HEK293 (cell line): Measurements from ENCODE around the gene NSMCE1.
A peak's percentile ranks its signal among the peaks of the same experiment; 100 is the strongest.

Experiments used
- CTCF ChIA-PET: fragments of 350-600 bp; formaldehyde crosslinking; extraction: SDS; loops from one replicate; lab custom pipeline; 2021; ENCODE audit warnings: antibody characterized with exemption; lab: Yijun Ruan, JAX
- POLR2A ChIA-PET: fragments of 300-600 bp; formaldehyde crosslinking; extraction: SDS; loops from one replicate; lab custom pipeline; 2020; ENCODE audit warnings: antibody characterized with exemption, inconsistent platforms; lab: Yijun Ruan, JAX
- H3K27ac ChIP-seq: fragments of 200-500 bp; sonication (Bioruptor generic); 2 replicates; pipeline ENCODE4 v1.5.1; 2014; ENCODE audit warnings: low read depth, low read length, control low read depth, inconsistent platforms; ENCODE audit errors: extremely low read depth
- H3K36me3 ChIP-seq, 2 experiments: fragments of 200-500 bp in 1 of 2; sonication (Bioruptor generic) in 1 of 2; 1 replicate in 1 of 2; 2 replicates in 1 of 2; pipeline ENCODE4 v1.5.1; 2014 to 2017; ENCODE audit warnings: inconsistent platforms in 2 of 2, low read length in 2 of 2; ENCODE audit not compliant: control insufficient read depth in 2 of 2, insufficient read depth in 1 of 2
- H3K4me1 ChIP-seq: fragments of 200-500 bp; sonication (Bioruptor generic); 2 replicates; pipeline ENCODE4 v1.5.1; 2014; ENCODE audit warnings: mild to moderate bottlenecking, low read length, inconsistent platforms; ENCODE audit not compliant: control insufficient read depth, insufficient read depth
- H3K4me3 ChIP-seq: 2 replicates; pipeline ENCODE4 v1.5.1; 2011; ENCODE audit warnings: low read depth, mild to moderate bottlenecking, control low read depth, low read length, moderate library complexity
- H3K9me3 ChIP-seq: fragments of 200-500 bp; sonication (Bioruptor generic); 2 replicates; pipeline ENCODE4 v1.5.1; 2014; ENCODE audit warnings: low read depth, low read length, inconsistent platforms; ENCODE audit not compliant: control insufficient read depth, insufficient read depth
- BCL11A ChIP-seq: fragments of 450-650 bp; formaldehyde crosslinking; IDR thresholded peaks from 2 replicates; pipeline ENCODE4 v1.5.1; 2016; ENCODE audit warnings: low read depth, missing biosample characterization, missing genetic modification characterization
- GLI4 ChIP-seq: fragments of 450-650 bp; formaldehyde crosslinking; IDR thresholded peaks from 2 replicates; pipeline ENCODE4 v1.5.1; 2016; ENCODE audit warnings: missing biosample characterization, missing genetic modification characterization
- HOXD13 ChIP-seq: sonication (generic); formaldehyde crosslinking; IDR thresholded peaks from 2 replicates; pipeline ENCODE4 v1.8.0; 2022; ENCODE audit warnings: missing genetic modification reagents, borderline replicate concordance
- KLF16 ChIP-seq: fragments of 450-650 bp; formaldehyde crosslinking; IDR thresholded peaks from 2 replicates; pipeline ENCODE4 v1.5.1; 2017; ENCODE audit warnings: missing biosample characterization, missing genetic modification characterization
- TCF7L2 ChIP-seq: IDR thresholded peaks from 2 replicates; pipeline ENCODE4 v1.6.1; 2011; ENCODE audit warnings: low read depth, mild to moderate bottlenecking, inconsistent platforms, low read length, moderate library complexity, borderline replicate concordance
- ZBTB1 ChIP-seq: fragments of 450-650 bp; formaldehyde crosslinking; IDR thresholded peaks from 2 replicates; pipeline ENCODE4 v1.5.1; 2016; ENCODE audit warnings: missing biosample characterization, missing genetic modification characterization
- ZIC2 ChIP-seq: fragments of 450-650 bp; formaldehyde crosslinking; IDR thresholded peaks from 2 replicates; pipeline ENCODE4 v1.5.1; 2016; ENCODE audit warnings: missing biosample characterization, missing genetic modification characterization
- ZNF112 ChIP-seq: fragments of 450-650 bp; formaldehyde crosslinking; IDR thresholded peaks from 2 replicates; pipeline ENCODE4 v1.5.0; 2017; ENCODE audit warnings: missing biosample characterization, missing genetic modification characterization
- ZNF146 ChIP-seq: fragments of 450-650 bp; formaldehyde crosslinking; IDR thresholded peaks from 2 replicates; pipeline ENCODE4 v1.5.1; 2016; ENCODE audit warnings: missing biosample characterization, missing genetic modification characterization
- ZNF175 ChIP-seq: fragments of 450-650 bp; formaldehyde crosslinking; IDR thresholded peaks from 2 replicates; pipeline ENCODE4 v1.5.1; 2016; ENCODE audit warnings: missing biosample characterization, missing genetic modification characterization
- ZNF18 ChIP-seq: fragments of 450-650 bp; formaldehyde crosslinking; IDR thresholded peaks from 2 replicates; pipeline ENCODE4 v1.5.1; 2016; ENCODE audit warnings: missing biosample characterization, missing genetic modification characterization
- ZNF211 ChIP-seq: fragments of 450-650 bp; formaldehyde crosslinking; IDR thresholded peaks from 2 replicates; pipeline ENCODE4 v1.5.1; 2016; ENCODE audit warnings: low read depth, missing biosample characterization, missing genetic modification characterization
- ZNF214 ChIP-seq: fragments of 450-650 bp; formaldehyde crosslinking; IDR thresholded peaks from 2 replicates; pipeline ENCODE4 v1.5.1; 2017; ENCODE audit warnings: missing biosample characterization, mild to moderate bottlenecking, missing genetic modification characterization, borderline replicate concordance
- ZNF266 ChIP-seq: fragments of 450-650 bp; formaldehyde crosslinking; IDR thresholded peaks from 2 replicates; pipeline ENCODE4 v1.5.1; 2016; ENCODE audit warnings: missing biosample characterization, missing genetic modification characterization, low read depth
- ZNF335 ChIP-seq: fragments of 450-650 bp; formaldehyde crosslinking; conservative IDR thresholded peaks from 2 replicates; pipeline ENCODE4 v1.5.1; 2016; ENCODE audit warnings: missing biosample characterization, missing genetic modification characterization
- ZNF394 ChIP-seq: fragments of 450-650 bp; formaldehyde crosslinking; IDR thresholded peaks from 2 replicates; pipeline ENCODE4 v1.5.1; 2016; ENCODE audit warnings: missing biosample characterization, missing genetic modification characterization, mild to moderate bottlenecking, moderate library complexity, borderline replicate concordance
- ZNF423 ChIP-seq: fragments of 450-650 bp; formaldehyde crosslinking; IDR thresholded peaks from 2 replicates; pipeline ENCODE4 v1.5.1; 2016; ENCODE audit warnings: missing biosample characterization, missing genetic modification characterization
- ZNF501 ChIP-seq: fragments of 450-650 bp; formaldehyde crosslinking; IDR thresholded peaks from 2 replicates; pipeline ENCODE4 v1.5.1; 2016; ENCODE audit warnings: missing biosample characterization, missing genetic modification characterization
- ZNF639 ChIP-seq: fragments of 450-650 bp; formaldehyde crosslinking; IDR thresholded peaks from 2 replicates; pipeline ENCODE4 v1.5.1; 2016; ENCODE audit warnings: missing biosample characterization, missing genetic modification characterization
- ZNF704 ChIP-seq: fragments of 450-650 bp; formaldehyde crosslinking; IDR thresholded peaks from 2 replicates; pipeline ENCODE4 v1.5.1; 2016; ENCODE audit warnings: missing biosample characterization, missing genetic modification characterization
- ZNF791 ChIP-seq: fragments of 450-650 bp; formaldehyde crosslinking; IDR thresholded peaks from 2 replicates; pipeline ENCODE4 v1.5.1; 2016; ENCODE audit warnings: missing biosample characterization, missing genetic modification characterization
- ZNF792 ChIP-seq: fragments of 450-650 bp; formaldehyde crosslinking; IDR thresholded peaks from 2 replicates; pipeline ENCODE4 v1.5.1; 2016; ENCODE audit warnings: missing biosample characterization, missing genetic modification characterization
- TF ChIP-seq, protein P1 (sequence below): fragments of 450-650 bp; formaldehyde crosslinking; IDR thresholded peaks from 2 replicates; pipeline ENCODE4 v1.5.1; 2016; ENCODE audit warnings: missing biosample characterization, missing genetic modification characterization
- TF ChIP-seq, protein P2 (sequence below): fragments of 450-650 bp; formaldehyde crosslinking; IDR thresholded peaks from 2 replicates; pipeline ENCODE4 v1.5.1; 2016; ENCODE audit warnings: missing biosample characterization, missing genetic modification characterization

The NSMCE1 gene

GRCh38 chr16:27224741-27225300 lies 43.8 kb downstream of the NSMCE1 start:
- peak; percentile 23; the same call in 1 of the 2 replicates for TF ChIP-seq ZIC2 (tag by site-specific recombination)
- TF ChIP-seq ZNF211 (tag by site-specific recombination), result no peak
- ChIA-PET CTCF (interaction anchor here (0.5 to 0.9 kb wide), 2 partner anchors 10 to 31 kb away, joined by 3 read pairs; no protein-coding TSS in a partner anchor), POLR2A (interaction anchor here (1.3 kb wide), 1 partner anchor 21 kb away, joined by 4 read pairs; the partner anchor contains the start of gene KDM8)
- Histone ChIP-seq H3K4me1 (no peaks in the 10 kb centered on the region), H3K27ac (no peak overlapping the region), H3K9me3 (no peaks in the 10 kb centered on the region), H3K4me3 (no peak overlapping the region), H3K36me3 (peaks cover 0 to 32% of the 10 kb centered on the region in 2 experiments; a peak in 2 of 3 replicates)

GRCh38 chr16:27224271-27224737 lies 44.3 kb downstream of the NSMCE1 start:
- ChIA-PET POLR2A (interaction anchor here (1.3 kb wide), 1 partner anchor 21 kb away, joined by 4 read pairs; the partner anchor contains the start of gene KDM8), CTCF (interaction anchor here (0.5 to 0.9 kb wide), 2 partner anchors 10 to 30 kb away, joined by 3 read pairs; no protein-coding TSS in a partner anchor)
- Histone ChIP-seq H3K4me1 (no peaks in the 10 kb centered on the region), H3K9me3 (no peaks in the 10 kb centered on the region), H3K36me3 (peaks cover 0 to 32% of the 10 kb centered on the region in 2 experiments; a peak in 2 of 3 replicates), H3K4me3 (no peak overlapping the region), H3K27ac (no peak overlapping the region)
- TF ChIP-seq ZNF501 (no peak), ZNF791 (no peak), ZNF112 (no peak), ZNF423 (tag by site-specific recombination) (no peak), ZNF266 (no peak), HOXD13 (no peak), ZNF639 (no peak), ZNF214 (tag by site-specific recombination) (no peak), ZBTB1 (tag by site-specific recombination) (no peak), BCL11A (tag by site-specific recombination) (no peak), TCF7L2 (no peak), ZNF792 (no peak), ZNF335 (tag by site-specific recombination) (no peak)
- TF ChIP-seq, protein P1, sequence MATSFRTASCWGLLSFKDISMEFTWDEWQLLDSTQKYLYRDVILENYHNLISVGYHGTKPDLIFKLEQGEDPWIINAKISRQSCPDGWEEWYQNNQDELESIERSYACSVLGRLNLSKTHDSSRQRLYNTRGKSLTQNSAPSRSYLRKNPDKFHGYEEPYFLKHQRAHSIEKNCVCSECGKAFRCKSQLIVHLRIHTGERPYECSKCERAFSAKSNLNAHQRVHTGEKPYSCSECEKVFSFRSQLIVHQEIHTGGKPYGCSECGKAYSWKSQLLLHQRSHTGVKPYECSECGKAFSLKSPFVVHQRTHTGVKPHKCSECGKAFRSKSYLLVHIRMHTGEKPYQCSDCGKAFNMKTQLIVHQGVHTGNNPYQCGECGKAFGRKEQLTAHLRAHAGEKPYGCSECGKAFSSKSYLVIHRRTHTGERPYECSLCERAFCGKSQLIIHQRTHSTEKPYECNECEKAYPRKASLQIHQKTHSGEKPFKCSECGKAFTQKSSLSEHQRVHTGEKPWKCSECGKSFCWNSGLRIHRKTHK (tag by site-specific recombination), result no peak

DNA sequence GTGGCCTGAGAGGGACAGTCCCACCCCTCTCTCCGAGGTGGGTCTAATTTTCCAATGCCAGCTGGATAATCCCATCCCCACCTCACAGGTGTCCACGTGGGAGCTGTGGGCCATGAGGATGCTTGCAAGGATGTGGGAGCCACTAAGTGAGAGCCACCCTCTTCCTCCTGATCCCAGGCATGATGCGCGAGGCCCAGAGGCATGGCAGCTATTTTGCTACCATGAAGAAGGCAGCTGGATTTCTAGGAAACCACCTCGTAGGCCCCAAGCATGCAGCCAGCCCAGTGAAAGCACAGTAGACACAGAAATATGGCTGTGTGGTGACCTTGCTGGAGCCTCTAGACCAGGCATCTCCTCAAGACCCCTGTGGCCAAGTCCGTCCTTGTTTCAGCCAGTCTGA lies 44.9 kb downstream of the NSMCE1 start:
- Histone ChIP-seq H3K27ac (no peak overlapping the region), H3K4me1 (no peaks in the 10 kb centered on the region), H3K4me3 (no peak overlapping the region), H3K9me3 (no peaks in the 10 kb centered on the region), H3K36me3 (peaks cover 0 to 36% of the 10 kb centered on the region in 2 experiments; a peak in 2 of 3 replicates)
- ChIA-PET POLR2A (interaction anchor here (1.5 kb wide), 1 partner anchor 20 kb away, joined by 7 read pairs; the partner anchor contains the start of gene KDM8), CTCF (no interaction called here)
- TF ChIP-seq ZNF704 (no peak), ZNF175 (tag by site-specific recombination) (no peak), ZNF394 (tag by site-specific recombination) (no peak), GLI4 (tag by site-specific recombination) (no peak), KLF16 (tag by site-specific recombination) (no peak), ZNF146 (tag by site-specific recombination) (no peak), ZNF18 (tag by site-specific recombination) (no peak)
- TF ChIP-seq, protein P2, sequence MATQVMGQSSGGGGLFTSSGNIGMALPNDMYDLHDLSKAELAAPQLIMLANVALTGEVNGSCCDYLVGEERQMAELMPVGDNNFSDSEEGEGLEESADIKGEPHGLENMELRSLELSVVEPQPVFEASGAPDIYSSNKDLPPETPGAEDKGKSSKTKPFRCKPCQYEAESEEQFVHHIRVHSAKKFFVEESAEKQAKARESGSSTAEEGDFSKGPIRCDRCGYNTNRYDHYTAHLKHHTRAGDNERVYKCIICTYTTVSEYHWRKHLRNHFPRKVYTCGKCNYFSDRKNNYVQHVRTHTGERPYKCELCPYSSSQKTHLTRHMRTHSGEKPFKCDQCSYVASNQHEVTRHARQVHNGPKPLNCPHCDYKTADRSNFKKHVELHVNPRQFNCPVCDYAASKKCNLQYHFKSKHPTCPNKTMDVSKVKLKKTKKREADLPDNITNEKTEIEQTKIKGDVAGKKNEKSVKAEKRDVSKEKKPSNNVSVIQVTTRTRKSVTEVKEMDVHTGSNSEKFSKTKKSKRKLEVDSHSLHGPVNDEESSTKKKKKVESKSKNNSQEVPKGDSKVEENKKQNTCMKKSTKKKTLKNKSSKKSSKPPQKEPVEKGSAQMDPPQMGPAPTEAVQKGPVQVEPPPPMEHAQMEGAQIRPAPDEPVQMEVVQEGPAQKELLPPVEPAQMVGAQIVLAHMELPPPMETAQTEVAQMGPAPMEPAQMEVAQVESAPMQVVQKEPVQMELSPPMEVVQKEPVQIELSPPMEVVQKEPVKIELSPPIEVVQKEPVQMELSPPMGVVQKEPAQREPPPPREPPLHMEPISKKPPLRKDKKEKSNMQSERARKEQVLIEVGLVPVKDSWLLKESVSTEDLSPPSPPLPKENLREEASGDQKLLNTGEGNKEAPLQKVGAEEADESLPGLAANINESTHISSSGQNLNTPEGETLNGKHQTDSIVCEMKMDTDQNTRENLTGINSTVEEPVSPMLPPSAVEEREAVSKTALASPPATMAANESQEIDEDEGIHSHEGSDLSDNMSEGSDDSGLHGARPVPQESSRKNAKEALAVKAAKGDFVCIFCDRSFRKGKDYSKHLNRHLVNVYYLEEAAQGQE, result no peak
